ENCODE data around the gene DLG2.

Gene DLG2

GRCh38 chr11:83840326-83840725 is 1786.8 kb downstream of the DLG2 start:
- no peak for DNase-seq (ENCODE audit: low spot score)

- DNase-seq (ENCODE audit: low spot score) = peak; percentile 69
Observed at GRCh38 chr11:83836883-83837654, 1790.1 kb downstream of the DLG2 start.

GRCh38 chr11:83836065-83836464 is 1791.1 kb downstream of the DLG2 start:
- DNase-seq (ENCODE audit: low spot score) = no peak

GRCh38 chr11:83835423-83835822 is 1791.7 kb downstream of the DLG2 start:
- DNase-seq (ENCODE audit: low spot score) = peak; percentile 15

GRCh38 chr11:83831929-83832328 is 1795.2 kb downstream of the DLG2 start:
- no peak for DNase-seq (ENCODE audit: low spot score)

- DNase-seq (ENCODE audit: low spot score) = peak; percentile 24
Observed at GRCh38 chr11:83827940-83828554, 1799.1 kb downstream of the DLG2 start.

GRCh38 chr11:83827520-83827919 is 1799.6 kb downstream of the DLG2 start:
- DNase-seq (ENCODE audit: low spot score) = peak; percentile 25

- DNase-seq (ENCODE audit: low spot score) = no peak
Observed at GRCh38 chr11:83826078-83826477, 1801.1 kb downstream of the DLG2 start.

- DNase-seq (ENCODE audit: low spot score) = no peak
Observed at GRCh38 chr11:83823461-83824025, 1803.6 kb downstream of the DLG2 start.

- DNase-seq (ENCODE audit: low spot score) = peak; percentile 41
Observed at GRCh38 chr11:83819931-83820549, 1807.1 kb downstream of the DLG2 start.

- DNase-seq (ENCODE audit: low spot score) = no peak
Observed at GRCh38 chr11:83818349-83818748, 1808.8 kb downstream of the DLG2 start.

- peak; percentile 13 for DNase-seq (ENCODE audit: low spot score)
Observed at GRCh38 chr11:83816572-83817187, 1810.5 kb downstream of the DLG2 start.

GRCh38 chr11:83815736-83816135 is 1811.4 kb downstream of the DLG2 start:
- no peak for DNase-seq (ENCODE audit: low spot score)

- DNase-seq (ENCODE audit: low spot score) = no peak
Observed at GRCh38 chr11:83813296-83813695, 1813.8 kb downstream of the DLG2 start.

GRCh38 chr11:83809274-83809673 is 1817.9 kb downstream of the DLG2 start:
- DNase-seq (ENCODE audit: low spot score) = no peak

GRCh38 chr11:83801799-83802198 is 1825.3 kb downstream of the DLG2 start:
- no peak for DNase-seq (ENCODE audit: low spot score)

GRCh38 chr11:83793310-83793709 is 1833.8 kb downstream of the DLG2 start:
- no peak for DNase-seq (ENCODE audit: low spot score)

- DNase-seq (ENCODE audit: low spot score) = no peak
Observed at GRCh38 chr11:83791557-83791956, 1835.6 kb downstream of the DLG2 start.

GRCh38 chr11:83785942-83786341 is 1841.2 kb downstream of the DLG2 start:
- DNase-seq (ENCODE audit: low spot score) = no peak

- no peak for DNase-seq (ENCODE audit: low spot score)
Observed at GRCh38 chr11:83784419-83784818, 1842.7 kb downstream of the DLG2 start.

- no peak for DNase-seq (ENCODE audit: low spot score)
Observed at GRCh38 chr11:83782329-83782728, 1844.8 kb downstream of the DLG2 start.

- no peak for DNase-seq (ENCODE audit: low spot score)
Observed at GRCh38 chr11:83779876-83780275, 1847.3 kb downstream of the DLG2 start.
